KMS-11 (cell line): Measurements from ENCODE around the gene RELN.

Experiments used
- H2AFZ ChIP-seq: fragments of 200-600 bp; sonication (generic); 2 replicates; pipeline ENCODE4 v1.6.1; 2016; ENCODE audit warnings: antibody characterized with exemption, mixed run types, low read depth
- H3K27ac ChIP-seq: fragments of 200-600 bp; sonication (generic); 2 replicates; pipeline ENCODE4 v1.6.1; 2016; ENCODE audit warnings: mild to moderate bottlenecking, mixed run types
- H3K27me3 ChIP-seq: fragments of 200-600 bp; sonication (generic); 2 replicates; pipeline ENCODE4 v1.6.1; 2017; ENCODE audit warnings: mild to moderate bottlenecking, low read depth, mixed run types, moderate library complexity; ENCODE audit not compliant: insufficient read depth
- H3K36me3 ChIP-seq: fragments of 200-600 bp; sonication (generic); 2 replicates; pipeline ENCODE4 v1.6.1; 2017; ENCODE audit warnings: mild to moderate bottlenecking, mixed run types; ENCODE audit not compliant: insufficient read depth
- H3K4me1 ChIP-seq: fragments of 200-600 bp; sonication (generic); 2 replicates; pipeline ENCODE4 v1.6.1; 2016; ENCODE audit warnings: mild to moderate bottlenecking, low read depth, mixed run types; ENCODE audit not compliant: poor library complexity, severe bottlenecking
- H3K4me2 ChIP-seq: fragments of 200-600 bp; sonication (generic); 2 replicates; pipeline ENCODE4 v1.7.0; 2016; ENCODE audit warnings: mild to moderate bottlenecking, mixed run types
- H3K4me3 ChIP-seq: fragments of 200-600 bp; sonication (generic); IDR thresholded peaks from 2 replicates; pipeline ENCODE4 v1.6.1; 2017; ENCODE audit warnings: low read depth, low read length, mixed read lengths; ENCODE audit not compliant: insufficient read depth
- H3K79me2 ChIP-seq: fragments of 200-600 bp; sonication (generic); 2 replicates; pipeline ENCODE4 v1.6.1; 2016; ENCODE audit warnings: low read depth, mixed run types; ENCODE audit not compliant: insufficient read depth
- H3K9ac ChIP-seq: fragments of 200-600 bp; sonication (generic); 2 replicates; pipeline ENCODE4 v1.6.1; 2016; ENCODE audit warnings: mild to moderate bottlenecking, mixed run types
- H4K20me1 ChIP-seq: fragments of 200-600 bp; sonication (generic); 2 replicates; pipeline ENCODE4 v1.6.1; 2016; ENCODE audit warnings: mild to moderate bottlenecking, mixed run types; ENCODE audit not compliant: insufficient read depth
- TF ChIP-seq, protein P1 (sequence below): fragments of 200-600 bp; sonication (generic); conservative IDR thresholded peaks from 2 replicates; pipeline ENCODE4 v1.6.1; 2017; ENCODE audit warnings: low read depth, mild to moderate bottlenecking, antibody characterized with exemption, low read length, moderate library complexity, mixed read lengths

RELN gene

DNA sequence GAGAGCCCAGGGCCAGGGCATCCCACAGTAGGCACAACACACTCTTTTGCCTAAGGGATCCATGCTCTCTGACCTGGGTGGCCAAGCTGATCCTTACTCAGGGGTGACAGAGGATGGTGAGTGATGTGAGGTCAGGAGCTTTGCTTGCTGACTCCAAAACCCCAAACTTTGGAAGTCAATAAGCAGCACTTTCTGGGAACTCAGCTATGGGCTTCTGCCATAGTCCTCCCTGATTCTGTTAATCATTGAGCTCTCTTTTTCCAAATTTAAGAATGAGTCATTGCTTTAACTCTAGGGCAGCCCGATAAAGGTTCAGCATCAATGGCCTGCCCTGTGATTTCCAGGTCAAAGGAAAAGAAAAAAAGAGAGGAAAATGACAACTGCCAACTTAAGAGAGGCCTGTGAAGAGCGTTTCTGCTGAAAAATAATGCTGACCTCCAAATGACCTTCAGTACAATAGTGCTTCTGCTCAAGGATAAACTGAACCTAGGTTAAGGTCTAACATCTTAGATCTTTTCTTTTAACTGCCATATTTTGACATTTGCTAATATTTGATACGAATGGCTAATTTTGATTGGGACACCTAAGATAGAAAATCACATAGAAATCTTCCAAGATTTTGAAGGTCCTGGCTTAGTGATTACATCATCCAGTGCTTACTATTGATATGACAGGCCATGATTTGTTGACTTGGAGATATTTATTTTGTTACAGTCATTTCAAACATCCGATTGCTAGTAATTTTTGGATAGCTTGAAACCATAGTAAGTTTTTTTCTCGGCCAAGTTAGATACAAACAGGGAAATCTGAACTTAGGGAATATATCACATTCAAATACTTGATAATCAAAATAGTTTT is 20.8 kb upstream of the RELN start:
- Histone ChIP-seq H3K36me3 (no peaks in the 10 kb centered on the region), H3K79me2 (no peaks in the 10 kb centered on the region), H3K4me1 (no peaks in the 10 kb centered on the region), H4K20me1 (no peaks in the 10 kb centered on the region), H3K27ac (no peak overlapping the region), H3K4me3 (no peak overlapping the region), H3K4me2 (no peak overlapping the region), H3K9ac (no peak overlapping the region), H2AFZ (no peak overlapping the region), H3K27me3 (no peaks in the 10 kb centered on the region)
- TF ChIP-seq, protein P1, sequence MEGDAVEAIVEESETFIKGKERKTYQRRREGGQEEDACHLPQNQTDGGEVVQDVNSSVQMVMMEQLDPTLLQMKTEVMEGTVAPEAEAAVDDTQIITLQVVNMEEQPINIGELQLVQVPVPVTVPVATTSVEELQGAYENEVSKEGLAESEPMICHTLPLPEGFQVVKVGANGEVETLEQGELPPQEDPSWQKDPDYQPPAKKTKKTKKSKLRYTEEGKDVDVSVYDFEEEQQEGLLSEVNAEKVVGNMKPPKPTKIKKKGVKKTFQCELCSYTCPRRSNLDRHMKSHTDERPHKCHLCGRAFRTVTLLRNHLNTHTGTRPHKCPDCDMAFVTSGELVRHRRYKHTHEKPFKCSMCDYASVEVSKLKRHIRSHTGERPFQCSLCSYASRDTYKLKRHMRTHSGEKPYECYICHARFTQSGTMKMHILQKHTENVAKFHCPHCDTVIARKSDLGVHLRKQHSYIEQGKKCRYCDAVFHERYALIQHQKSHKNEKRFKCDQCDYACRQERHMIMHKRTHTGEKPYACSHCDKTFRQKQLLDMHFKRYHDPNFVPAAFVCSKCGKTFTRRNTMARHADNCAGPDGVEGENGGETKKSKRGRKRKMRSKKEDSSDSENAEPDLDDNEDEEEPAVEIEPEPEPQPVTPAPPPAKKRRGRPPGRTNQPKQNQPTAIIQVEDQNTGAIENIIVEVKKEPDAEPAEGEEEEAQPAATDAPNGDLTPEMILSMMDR = no peak

DNA sequence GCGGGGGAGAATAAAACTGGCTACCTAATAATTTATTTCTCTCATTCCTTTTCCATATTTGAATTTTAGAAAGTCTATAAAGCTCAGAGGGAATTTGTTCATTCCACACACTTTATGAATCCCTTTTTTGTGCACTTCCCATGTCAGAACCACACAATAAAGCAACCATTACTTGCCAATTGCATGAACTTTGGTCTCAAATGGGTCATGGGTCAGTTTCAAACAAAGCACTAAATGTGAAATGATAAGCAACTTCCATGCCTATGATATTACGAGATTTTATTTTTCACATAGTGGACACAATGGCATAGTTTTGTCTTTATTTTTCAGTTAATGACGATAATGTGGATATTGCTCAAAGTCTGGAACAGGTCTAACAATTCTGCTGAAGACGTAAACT is 18.6 kb upstream of the RELN start:
- Histone ChIP-seq H3K4me2 (no peak overlapping the region), H4K20me1 (no peaks in the 10 kb centered on the region), H3K27ac (no peak overlapping the region), H3K9ac (no peak overlapping the region), H3K27me3 (no peaks in the 10 kb centered on the region), H3K4me1 (no peaks in the 10 kb centered on the region), H3K79me2 (no peaks in the 10 kb centered on the region), H2AFZ (no peak overlapping the region), H3K4me3 (no peak overlapping the region), H3K36me3 (no peaks in the 10 kb centered on the region)
- TF ChIP-seq, protein P1 = no peak

DNA sequence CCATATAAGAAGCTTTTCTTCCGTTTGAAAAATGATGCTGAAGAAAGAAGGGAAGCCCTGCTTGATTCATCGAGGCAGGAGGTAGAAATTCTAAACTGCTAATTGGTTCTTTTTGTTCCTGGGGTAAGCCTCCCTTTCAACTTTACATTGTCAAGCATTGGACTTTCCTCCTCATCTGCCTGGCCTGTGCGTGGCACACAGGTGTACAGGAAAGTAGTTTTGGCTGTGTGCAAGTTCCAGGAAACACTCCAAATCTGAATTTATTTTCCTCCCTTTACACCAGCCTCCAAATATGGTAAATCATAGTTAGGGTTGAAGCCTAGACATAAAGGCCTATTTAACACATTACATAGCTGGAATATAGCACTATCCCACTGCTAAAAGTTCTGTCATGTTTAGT is 18.2 kb upstream of the RELN start:
- Histone ChIP-seq H3K27me3 (no peaks in the 10 kb centered on the region), H2AFZ (no peak overlapping the region), H3K4me2 (no peak overlapping the region), H3K27ac (no peak overlapping the region), H3K4me1 (no peaks in the 10 kb centered on the region), H3K36me3 (no peaks in the 10 kb centered on the region), H3K9ac (no peak overlapping the region), H3K4me3 (no peak overlapping the region), H3K79me2 (no peaks in the 10 kb centered on the region), H4K20me1 (no peaks in the 10 kb centered on the region)
- TF ChIP-seq, protein P1 = no peak

DNA sequence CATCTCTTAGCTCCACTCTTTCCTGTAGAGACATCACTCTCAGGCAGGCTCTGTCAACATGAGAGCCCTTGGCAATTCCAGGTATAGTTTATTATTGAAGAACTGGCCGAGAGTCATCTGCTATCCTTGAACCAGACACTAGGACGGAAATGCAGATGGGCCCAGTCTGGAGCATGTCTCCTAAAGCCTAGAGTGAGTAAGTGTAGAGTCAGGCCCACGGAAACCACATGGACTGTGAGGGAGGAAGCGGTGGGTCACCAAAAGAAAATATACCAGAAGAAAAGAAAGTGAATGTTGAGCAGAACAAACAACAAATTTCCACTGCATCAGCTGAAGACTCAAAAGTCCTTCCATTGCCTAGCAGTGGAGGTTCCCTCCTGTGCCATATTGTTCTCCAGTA is 15.7 kb upstream of the RELN start:
- H3K79me2 ChIP-seq = no peaks in the 10 kb centered on the region
- TF ChIP-seq, protein P1 = no peak
- H4K20me1 ChIP-seq = no peaks in the 10 kb centered on the region
- no peaks in the 10 kb centered on the region for H3K4me1 ChIP-seq
- no peak overlapping the region for H3K27ac ChIP-seq
- no peak overlapping the region for H3K4me2 ChIP-seq
- no peaks in the 10 kb centered on the region for H3K36me3 ChIP-seq
- no peaks in the 10 kb centered on the region for H3K27me3 ChIP-seq
- H2AFZ ChIP-seq = no peak overlapping the region
- H3K4me3 ChIP-seq = no peak overlapping the region
- H3K9ac ChIP-seq = no peak overlapping the region
